IMR-90 (cell line): ENCODE results near the gene EID1. TPM values are rescaled to one million over a fixed set of nuclear protein-coding genes. Genes with fewer than 3 reads are reported as not detected.

ENCODE experiments used
- ATAC-seq: fragments of 200-7000 bp; cut with Tn5 transposase; 2 replicates; pipeline ENCODE4 v1.9.1; 2020; ENCODE audit warnings: low read depth, mild to moderate bottlenecking, moderate library complexity
- BruUV-seq: library from RNA; stranded (reverse); fragments of 400-500 nt; replicated peaks from 2 replicates; lab custom pipeline; 2021; lab: Mats Ljungman, UMichigan
- CTCF ChIA-PET: fragments of 300-600 bp; formaldehyde crosslinking; extraction: SDS; loops from one replicate; lab custom pipeline; 2021; ENCODE audit warnings: antibody characterized with exemption; lab: Yijun Ruan, JAX
- POLR2A ChIA-PET: fragments of 300-600 bp; sonication (Branson Sonifier 250); formaldehyde crosslinking; loops from one replicate; lab custom pipeline; 2022; ENCODE audit warnings: antibody characterized with exemption; ENCODE audit not compliant: unreplicated experiment; lab: Charles Lee
- DNase-seq: peaks from one replicate; pipeline ENCODE4 v3.0.0; 2013
- H2AFZ ChIP-seq: replicated peaks from 2 replicates; pipeline ENCODE3; 2013; ENCODE audit warnings: low read length, mild to moderate bottlenecking; ENCODE audit not compliant: poor library complexity
- H2AK5ac ChIP-seq: 2 replicates; pipeline ENCODE4 v1.6.1; 2013; ENCODE audit warnings: low read depth, low read length, inconsistent platforms
- H2AK9ac ChIP-seq: replicated peaks from 2 replicates; pipeline ENCODE3; 2013; ENCODE audit warnings: mild to moderate bottlenecking, low read depth, low read length, moderate library complexity; ENCODE audit not compliant: poor library complexity
- H2BK120ac ChIP-seq: 2 replicates; pipeline ENCODE4 v1.6.1; 2013; ENCODE audit warnings: low read depth, low read length, inconsistent platforms
- H2BK15ac ChIP-seq: 3 replicates; pipeline ENCODE4 v1.6.1; 2013; ENCODE audit warnings: low read depth, low read length, inconsistent platforms
- H2BK20ac ChIP-seq: 2 replicates; pipeline ENCODE4 v1.6.1; 2013; ENCODE audit warnings: low read depth, mild to moderate bottlenecking, inconsistent platforms, low read length, moderate library complexity
- H2BK5ac ChIP-seq: 2 replicates; pipeline ENCODE4 v1.6.1; 2013; ENCODE audit warnings: mild to moderate bottlenecking, low read depth, low read length, inconsistent platforms; ENCODE audit not compliant: poor library complexity, severe bottlenecking
- H3K14ac ChIP-seq: replicated peaks from 2 replicates; pipeline ENCODE4 v1.6.1; 2013; ENCODE audit warnings: low read depth, low read length, inconsistent platforms
- H3K18ac ChIP-seq: 2 replicates; pipeline ENCODE4 v1.6.1; 2013; ENCODE audit warnings: low read depth, low read length, control low read depth
- H3K23ac ChIP-seq: 2 replicates; pipeline ENCODE4 v1.6.1; 2013; ENCODE audit warnings: low read depth, low read length, inconsistent platforms
- H3K27ac ChIP-seq: 2 replicates; pipeline ENCODE4 v1.5.1; 2013; ENCODE audit warnings: mild to moderate bottlenecking, control low read depth, low read length; ENCODE audit not compliant: insufficient read depth
- H3K27me3 ChIP-seq: 2 replicates; pipeline ENCODE4 v1.6.1; 2013; ENCODE audit warnings: low read length; ENCODE audit not compliant: control insufficient read depth, insufficient read depth
- H3K36me3 ChIP-seq: 2 replicates; pipeline ENCODE4 v1.6.1; 2013; ENCODE audit warnings: low read length, mixed read lengths; ENCODE audit not compliant: control insufficient read depth, insufficient read depth
- H3K4ac ChIP-seq: 2 replicates; pipeline ENCODE4 v1.6.1; 2013; ENCODE audit warnings: low read depth, low read length, inconsistent platforms
- H3K4me1 ChIP-seq: 2 replicates; pipeline ENCODE4 v1.6.1; 2013; ENCODE audit warnings: low read length, mixed read lengths; ENCODE audit not compliant: control insufficient read depth, insufficient read depth
- H3K4me2 ChIP-seq: 2 replicates; pipeline ENCODE4 v1.6.1; 2013; ENCODE audit warnings: low read depth, mild to moderate bottlenecking, control low read depth, low read length, moderate library complexity
- H3K4me3 ChIP-seq: 2 replicates; pipeline ENCODE4 v1.5.1; 2013; ENCODE audit warnings: low read depth, mild to moderate bottlenecking, control low read depth, low read length, moderate library complexity; ENCODE audit not compliant: insufficient read depth
- H3K56ac ChIP-seq: 2 replicates; pipeline ENCODE4 v1.6.1; 2013; ENCODE audit warnings: low read length, inconsistent platforms; ENCODE audit not compliant: insufficient read depth; ENCODE audit errors: extremely low read depth
- H3K79me1 ChIP-seq, 2 experiments: 2 replicates each; pipeline ENCODE4 v1.6.1; 2013; ENCODE audit warnings: low read length in 2 of 2, inconsistent platforms in 1 of 2, low read depth in 1 of 2
- H3K9ac ChIP-seq: 2 replicates; pipeline ENCODE4 v1.6.1; 2013; ENCODE audit warnings: low read depth, low read length, control low read depth
- H3K9me1 ChIP-seq: 2 replicates; pipeline ENCODE4 v1.6.1; 2013; ENCODE audit warnings: low read length, inconsistent platforms; ENCODE audit not compliant: insufficient read depth
- H3K9me3 ChIP-seq: 2 replicates; pipeline ENCODE4 v1.6.1; 2013; ENCODE audit warnings: low read length; ENCODE audit not compliant: control insufficient read depth, insufficient read depth
- H4K20me1 ChIP-seq: 2 replicates; pipeline ENCODE4 v1.6.1; 2013; ENCODE audit warnings: low read length, inconsistent platforms; ENCODE audit not compliant: insufficient read depth
- H4K5ac ChIP-seq: 2 replicates; pipeline ENCODE4 v1.6.1; 2013; ENCODE audit warnings: mild to moderate bottlenecking, low read depth, low read length, control low read depth
- H4K8ac ChIP-seq, 2 experiments: 2 replicates each; pipeline ENCODE4 v1.6.1; 2013; ENCODE audit warnings: low read depth in 2 of 2, low read length in 2 of 2, control low read depth in 1 of 2, inconsistent platforms in 1 of 2
- H4K91ac ChIP-seq: 2 replicates; pipeline ENCODE4 v1.6.1; 2013; ENCODE audit warnings: low read depth, low read length, inconsistent platforms; ENCODE audit not compliant: insufficient read depth
- NFE2L2 ChIP-seq: fragments of 150-350 bp; IDR thresholded peaks from 2 replicates; pipeline ENCODE4 v1.6.1; 2016; ENCODE audit warnings: low read depth, mild to moderate bottlenecking, low read length
- POLR2A ChIP-seq: IDR thresholded peaks from 2 replicates; pipeline ENCODE4 v1.6.1; 2012; ENCODE audit warnings: mild to moderate bottlenecking, low read depth, low read length
- RFX5 ChIP-seq: IDR thresholded peaks from 2 replicates; pipeline ENCODE4 v1.8.0; 2012; ENCODE audit warnings: low read depth, mild to moderate bottlenecking, low read length, moderate library complexity
- SMC3 ChIP-seq: fragments of 150-350 bp; IDR thresholded peaks from 2 replicates; pipeline ENCODE4 v1.6.1; 2016; ENCODE audit warnings: low read depth, mild to moderate bottlenecking, antibody characterized with exemption, low read length, moderate library complexity
- WGBS, 2 experiments: methylation state at CpG; one replicate each; pipeline versions ENCODE4 v1.1.5 to v1.1.7; 2013; ENCODE audit warnings: missing lambda C conversion rate in 2 of 2; ENCODE audit not compliant: insufficient read length in 1 of 2; ENCODE audit errors: extremely low coverage in 2 of 2; 5-methylcytosine and 5-hydroxymethylcytosine counted together
- dilution Hi-C: fragments of 300-500 bp; cut with HindIII; formaldehyde crosslinking; loops from one replicate; pipeline ENCODE4 v1.14.3; 2018; ENCODE audit warnings: low sequenced_read_pairs; ENCODE audit not compliant: unreplicated experiment
- in situ Hi-C: fragments of 300-500 bp; cut with MboI; formaldehyde crosslinking; loops from 3 replicates; pipeline ENCODE4 v1.14.3; 2019; ENCODE audit warnings: low sequenced_read_pairs, inconsistent platforms, mixed read lengths
- intact Hi-C: fragments of 100-400 bp; cut with micrococcal nuclease; formaldehyde crosslinking; loops from 2 replicates; pipeline ENCODE4 v1.10.0; 2022
- polyA plus RNA-seq, 3 experiments: library from polyadenylated mRNA; depleted of rRNA; stranded (reverse); fragments of >200 nt; gene quantifications; 2 replicates each; pipeline ENCODE4 v1.2.3, GENCODE V29; 2012; ENCODE audit warnings: low replicate concordance in 1 of 3
- total RNA-seq: library from RNA; depleted of rRNA; stranded (reverse); fragments of >200 nt; gene quantifications from 2 replicates; pipeline ENCODE4 v1.2.3, GENCODE V29; 2012

Gene EID1
- total and polyA plus RNA-seq, 2 of the 4 experiments (the other 2 are of a cell fraction), result 147 to 162 TPM

DNA sequence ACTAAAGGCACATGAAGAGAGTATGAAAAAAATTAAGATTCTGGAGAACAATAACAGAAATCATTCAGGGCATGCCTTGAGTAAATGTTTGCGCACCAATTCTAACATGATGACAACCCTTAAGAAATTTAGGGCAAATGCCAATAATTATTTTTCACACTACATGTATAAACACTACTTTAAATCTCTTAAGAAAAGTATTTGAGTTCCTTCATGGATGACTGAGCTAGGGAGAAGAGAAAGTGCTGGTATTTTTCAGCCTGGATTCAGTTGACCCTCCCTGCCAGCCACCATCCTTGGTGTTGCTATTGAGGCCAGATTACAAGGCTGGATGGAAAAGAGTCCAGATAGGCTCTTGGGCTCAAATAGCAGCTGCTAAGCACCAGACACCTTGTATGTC lies 8.0 kb upstream of the EID1 start:
- no peaks in the 10 kb centered on the region for H3K27me3 ChIP-seq
- no TSS peak for BruUV-seq
- peaks cover 14% of the 10 kb centered on the region for H3K9me1 ChIP-seq
- POLR2A ChIA-PET, result interaction anchor here (0.7 kb wide), 1 partner anchor 300 kb away, joined by 4 read pairs; the partner anchor contains the start of gene GALK2
- peak overlapping the region; percentile 61 for H3K4ac ChIP-seq
- H3K4me1 ChIP-seq, result peaks cover 22% of the 10 kb centered on the region
- no peak overlapping the region for H3K23ac ChIP-seq
- DNase-seq (no peak), ATAC-seq (no peak)
- no peaks in the 10 kb centered on the region for H4K20me1 ChIP-seq
- peak overlapping the region; percentile 86 for H2BK15ac ChIP-seq
- H3K36me3 ChIP-seq, result no peaks in the 10 kb centered on the region
- peak overlapping the region; percentile 24; the same call in 1 of the 2 replicates for H3K14ac ChIP-seq
- peak overlapping the region; percentile 16; the same call in 1 of the 2 replicates for H3K18ac ChIP-seq
- H3K9ac ChIP-seq, result no peak overlapping the region
- H3K4me3 ChIP-seq, result no peak overlapping the region
- H4K5ac ChIP-seq, result no peak overlapping the region
- in situ Hi-C loops, result loop anchor here (5.0 to 25.0 kb wide), 4 partner anchors 282 to 1275 kb away; partner anchors contain the start of gene FGF7
- no peak overlapping the region for H2AK9ac ChIP-seq
- peaks cover 5 to 16% of the 10 kb centered on the region in 2 experiments; a peak in 2 of 4 replicates for H3K79me1 ChIP-seq
- CTCF ChIA-PET, result no interaction called here
- H3K4me2 ChIP-seq, result no peak overlapping the region
- H3K27ac ChIP-seq, result peak overlapping the region; percentile 7; the same call in 1 of the 2 replicates
- H2BK5ac ChIP-seq, result peak overlapping the region; percentile 3
- H4K8ac ChIP-seq, result no peak overlapping the region; a peak in 2 of 4 replicates
- H2AFZ ChIP-seq, result no peak overlapping the region
- peak overlapping the region; percentile 68 for H2AK5ac ChIP-seq
- dilution Hi-C loops, result no loop called here
- H3K56ac ChIP-seq, result no peak overlapping the region
- peak overlapping the region; percentile 64 for H2BK120ac ChIP-seq
- no peak overlapping the region for H4K91ac ChIP-seq
- TF ChIP-seq POLR2A (no peak), RFX5 (no peak), SMC3 (no peak), NFE2L2 (no peak)
- WGBS, 2 experiments, result no CpG with 5 or more reads among the region's 1 CpG
- no peaks in the 10 kb centered on the region for H3K9me3 ChIP-seq
- intact Hi-C loops, result loop anchor here (5.0 to 10.0 kb wide), 3 partner anchors 177 to 1445 kb away; partner anchors contain the start of gene SECISBP2L
- peak overlapping the region; percentile 53; the same call in 1 of the 2 replicates for H2BK20ac ChIP-seq
